Keratinocyte (primary cell): ENCODE results near the gene SMIM22. TPM values are rescaled to one million over a fixed set of nuclear protein-coding genes. Genes with fewer than 3 reads are reported as not detected.

ENCODE experiments used
- DNase-seq: peaks from one replicate; pipeline ENCODE4 v3.0.0-alpha.2; 2011; ENCODE audit warnings: low read depth, missing footprints, low spot score
- FAIRE-seq: peaks from 2 replicates; lab custom pipeline; 2011; peaks lifted over from hg19 to GRCh38; lab: Jason Lieb, UNC
- H2AFZ ChIP-seq: 2 replicates; pipeline ENCODE4 v1.6.0; 2012; ENCODE audit warnings: low read length, control low read depth, inconsistent platforms; ENCODE audit not compliant: control insufficient read depth
- H3K27ac ChIP-seq: 2 replicates; pipeline ENCODE4 v1.5.1; 2011; ENCODE audit warnings: low read length; ENCODE audit not compliant: control insufficient read depth, insufficient read depth
- H3K27me3 ChIP-seq: 3 replicates; pipeline ENCODE4 v1.6.0; 2011; ENCODE audit warnings: low read length; ENCODE audit not compliant: control insufficient read depth, insufficient read depth; ENCODE audit errors: extremely low read depth
- H3K36me3 ChIP-seq, 2 experiments: 2 replicates in 1 of 2; 3 replicates in 1 of 2; pipeline ENCODE4 v1.5.1; 2011; ENCODE audit warnings: low read length in 2 of 2, mild to moderate bottlenecking in 1 of 2; ENCODE audit not compliant: control insufficient read depth in 2 of 2, insufficient read depth in 2 of 2; ENCODE audit errors: extremely low read depth in 1 of 2
- H3K4me1 ChIP-seq: 3 replicates; pipeline ENCODE4 v1.5.1; 2011; ENCODE audit warnings: low read length; ENCODE audit not compliant: control insufficient read depth, insufficient read depth; ENCODE audit errors: extremely low read depth
- H3K4me2 ChIP-seq: 3 replicates; pipeline ENCODE4 v1.6.0; 2011; ENCODE audit warnings: low read depth, low read length; ENCODE audit not compliant: control insufficient read depth, insufficient read depth; ENCODE audit errors: extremely low read depth
- H3K4me3 ChIP-seq, 3 experiments: fragments of 200-600 bp in 1 of 3; sonication (generic) in 1 of 3; 2 replicates in 2 of 3; 3 replicates in 1 of 3; pipeline ENCODE4 v1.5.1; 2011 to 2016; ENCODE audit warnings: low read length in 3 of 3, mild to moderate bottlenecking in 3 of 3, control low read depth in 2 of 3, inconsistent platforms in 1 of 3, low read depth in 1 of 3, mixed read lengths in 1 of 3, mixed run types in 1 of 3, moderate library complexity in 1 of 3; ENCODE audit not compliant: control insufficient read depth in 2 of 3, insufficient read depth in 2 of 3; ENCODE audit errors: extremely low read depth in 1 of 3
- H3K79me2 ChIP-seq: 2 replicates; pipeline ENCODE4 v1.6.0; 2012; ENCODE audit warnings: low read length; ENCODE audit not compliant: control insufficient read depth, insufficient read depth
- H3K9ac ChIP-seq: 3 replicates; pipeline ENCODE4 v1.6.0; 2011; ENCODE audit warnings: low read length; ENCODE audit not compliant: control insufficient read depth, insufficient read depth; ENCODE audit errors: extremely low read depth
- H3K9me1 ChIP-seq: 3 replicates; pipeline ENCODE4 v1.6.0; 2011; ENCODE audit warnings: low read length; ENCODE audit not compliant: control insufficient read depth, insufficient read depth; ENCODE audit errors: extremely low read depth
- H3K9me3 ChIP-seq: 2 replicates; pipeline ENCODE4 v1.5.1; 2012; ENCODE audit warnings: low read depth, low read length; ENCODE audit not compliant: control insufficient read depth
- H4K20me1 ChIP-seq: 3 replicates; pipeline ENCODE4 v1.6.0; 2011; ENCODE audit warnings: low read length; ENCODE audit not compliant: control insufficient read depth, insufficient read depth; ENCODE audit errors: extremely low read depth
- CTCF ChIP-seq, 3 experiments: IDR thresholded peaks in 1 of 3; conservative IDR thresholded peaks in 1 of 3; optimal IDR thresholded peaks in 1 of 3; 2 replicates in 2 of 3; 3 replicates in 1 of 3; pipeline versions ENCODE3 to v1.5.1; 2011; ENCODE audit warnings: low read length in 3 of 3, mild to moderate bottlenecking in 3 of 3, moderate library complexity in 2 of 3, control low read depth in 1 of 3, inconsistent platforms in 1 of 3; ENCODE audit not compliant: insufficient read depth in 2 of 3; ENCODE audit errors: extremely low read depth in 1 of 3
- EZH2 ChIP-seq: IDR thresholded peaks from one replicate; pipeline ENCODE4 v1.6.1; 2012; ENCODE audit warnings: inconsistent platforms, mild to moderate bottlenecking, low read length, moderate library complexity
- dilution Hi-C: fragments of 300-500 bp; cut with MboI; formaldehyde crosslinking; loops from one replicate; pipeline ENCODE4 v1.7.0; 2020; ENCODE audit warnings: low sequenced_read_pairs; ENCODE audit not compliant: extremely low pct_ligation_motif_present
- polyA plus RNA-seq, 5 experiments: library from polyadenylated mRNA; depleted of rRNA in 3 of 5; stranded (reverse) in 3 of 5; stranded (forward) in 1 of 5; unstranded in 1 of 5; fragments of >200 nt; gene quantifications; 1 replicate in 1 of 5; 2 replicates in 3 of 5; 3 replicates in 1 of 5; pipeline versions ENCODE4 v1.2.1 to v1.2.3, GENCODE V29; 2011 to 2012; ENCODE audit warnings: missing spikeins in 2 of 5, low read depth in 1 of 5, low replicate concordance in 1 of 5

SMIM22 gene
- polyA plus RNA-seq, 1 donor (not counting 4 experiments of a cell fraction or from before 2014, with no cell fraction given): 10.6 TPM

GRCh38 chr16:4765511-4766474 lies 29.4 kb upstream of the SMIM22 start:
- H2AFZ ChIP-seq: no peak overlapping the region
- no peak for TF ChIP-seq EZH2
- TF ChIP-seq CTCF (optimal IDR thresholded peaks at IDR 0.05 in 1 of 3, IDR thresholded peaks at IDR 0.05 in 1 of 3, conservative IDR thresholded peaks at IDR 0.05 in 1 of 3; ENCODE audit: extremely low read depth in 1 of 3, insufficient read depth in 2 of 3, low read length in 3 of 3): no peak
- H3K4me3 ChIP-seq: peak overlapping the region; percentile 88 to 93 (median 92)
- no peaks in the 10 kb centered on the region for H3K9me3 ChIP-seq
- peaks cover 13% of the 10 kb centered on the region for H3K4me1 ChIP-seq
- no peak for DNase-seq
- peaks cover 13 to 22% of the 10 kb centered on the region in 2 experiments for H3K36me3 ChIP-seq
- H3K79me2 ChIP-seq: peaks cover 21% of the 10 kb centered on the region
- H4K20me1 ChIP-seq: no peaks in the 10 kb centered on the region
- H3K9me1 ChIP-seq: no peaks in the 10 kb centered on the region
- FAIRE-seq: no peak
- H3K9ac ChIP-seq: peak overlapping the region; percentile 88
- H3K27ac ChIP-seq: peak overlapping the region; percentile 75
- no peaks in the 10 kb centered on the region for H3K27me3 ChIP-seq
- peak overlapping the region; percentile 92 for H3K4me2 ChIP-seq
- dilution Hi-C loops: no loop called here

- no peaks in the 10 kb centered on the region for H3K9me1 ChIP-seq
- TF ChIP-seq EZH2 (no peak), CTCF (optimal IDR thresholded peaks at IDR 0.05 in 1 of 3, IDR thresholded peaks at IDR 0.05 in 1 of 3, conservative IDR thresholded peaks at IDR 0.05 in 1 of 3; ENCODE audit: extremely low read depth in 1 of 3, insufficient read depth in 2 of 3, low read length in 3 of 3) (no peak)
- peak within 1 kb of the TSS; percentile 90 for H3K9ac ChIP-seq
- peaks cover 11 to 15% of the 10 kb centered on the region in 2 experiments for H3K36me3 ChIP-seq
- FAIRE-seq: peak; percentile 76
- dilution Hi-C loops: no loop called here
- no peaks in the 10 kb centered on the region for H3K27me3 ChIP-seq
- peak within 1 kb of the TSS; percentile 97 for H3K4me2 ChIP-seq
- H3K79me2 ChIP-seq: peaks cover 21% of the 10 kb centered on the region
- DNase-seq: peak; percentile 68
- peaks cover 13% of the 10 kb centered on the region for H3K4me1 ChIP-seq
- no peaks in the 10 kb centered on the region for H4K20me1 ChIP-seq
- H3K27ac ChIP-seq: peak within 1 kb of the TSS; percentile 96
- H2AFZ ChIP-seq: peak within 1 kb of the TSS; percentile 82
- no peaks in the 10 kb centered on the region for H3K9me3 ChIP-seq
- peak within 1 kb of the TSS; percentile 92 to 93 (median 92) for H3K4me3 ChIP-seq
Observed at GRCh38 chr16:4766875-4767628, 28.1 kb upstream of the SMIM22 start, which contains the start of gene ZNF500. Gene ZNF500 (minus strand): TSS chr16:4767162. CDS start chr16:4765978, 1,184 bp downstream.
